ENCODE results near the gene CACNB1.

The CACNB1 gene

GRCh38 chr17:39187152-39187830, 10.2 kb downstream of the CACNB1 start:
- no peak for TF ChIP-seq CTCF (IDR thresholded peaks at IDR 0.05; ENCODE audit: control insufficient read depth, insufficient read depth, low read depth, low read length, missing control alignments)
- no peak overlapping the region for H3K4me3 ChIP-seq (ENCODE audit: control insufficient read depth, low read depth, low read length)
- DNase-seq (ENCODE audit: low read depth) = no peak

GRCh38 chr17:39186481-39187002, 10.9 kb downstream of the CACNB1 start:
- TF ChIP-seq CTCF (IDR thresholded peaks at IDR 0.05; ENCODE audit: control insufficient read depth, insufficient read depth, low read depth, low read length, missing control alignments) = no peak
- H3K4me3 ChIP-seq (ENCODE audit: control insufficient read depth, low read depth, low read length) = no peak overlapping the region
- DNase-seq (ENCODE audit: low read depth) = no peak

GRCh38 chr17:39183720-39184119, 13.7 kb downstream of the CACNB1 start:
- no peak overlapping the region for H3K4me3 ChIP-seq (ENCODE audit: control insufficient read depth, low read depth, low read length)
- TF ChIP-seq CTCF (IDR thresholded peaks at IDR 0.05; ENCODE audit: control insufficient read depth, insufficient read depth, low read depth, low read length, missing control alignments) = no peak
- no peak for DNase-seq (ENCODE audit: low read depth)

- TF ChIP-seq CTCF (IDR thresholded peaks at IDR 0.05; ENCODE audit: control insufficient read depth, insufficient read depth, low read depth, low read length, missing control alignments) = no peak
- no peak overlapping the region for H3K4me3 ChIP-seq (ENCODE audit: control insufficient read depth, low read depth, low read length)
- DNase-seq (ENCODE audit: low read depth) = no peak
Observed at GRCh38 chr17:39183045-39183444, 14.4 kb downstream of the CACNB1 start.

GRCh38 chr17:39181303-39181702, 16.2 kb downstream of the CACNB1 start:
- DNase-seq (ENCODE audit: low read depth) = no peak
- no peak for TF ChIP-seq CTCF (IDR thresholded peaks at IDR 0.05; ENCODE audit: control insufficient read depth, insufficient read depth, low read depth, low read length, missing control alignments)
- H3K4me3 ChIP-seq (ENCODE audit: control insufficient read depth, low read depth, low read length) = no peak overlapping the region

- DNase-seq (ENCODE audit: low read depth) = no peak
- H3K4me3 ChIP-seq (ENCODE audit: control insufficient read depth, low read depth, low read length) = no peak overlapping the region
- no peak for TF ChIP-seq CTCF (IDR thresholded peaks at IDR 0.05; ENCODE audit: control insufficient read depth, insufficient read depth, low read depth, low read length, missing control alignments)
Observed at GRCh38 chr17:39178536-39178935, 18.9 kb downstream of the CACNB1 start.
